GM13977 (cell line): ENCODE measurements around the gene NARS2.
A peak's percentile ranks its signal among the peaks of the same experiment; 100 is the strongest.
"Not testable (repeated sequence)": the region's sequence is repeated elsewhere in the genome, so short reads cannot be mapped to it uniquely, and the experiment has no call there.

Source experiments
- DNase-seq: peaks from one replicate; pipeline ENCODE4 v3.0.0; 2012; ENCODE audit warnings: low spot score
- in situ Hi-C: fragments of 300-500 bp; cut with MboI; formaldehyde crosslinking; loops from one replicate; pipeline ENCODE4 v1.12.0; 2022; ENCODE audit warnings: low sequenced_read_pairs, low pct_unique_long_range_greater_than_20kb, mixed read lengths, inconsistent platforms; ENCODE audit not compliant: unreplicated experiment
- TF ChIP-seq, protein P1 (sequence below): IDR thresholded peaks from 2 replicates; pipeline ENCODE4 v1.5.1; 2012; ENCODE audit warnings: mild to moderate bottlenecking, control low read depth; ENCODE audit not compliant: insufficient read depth; ENCODE audit errors: extremely low read depth, missing control alignments

Gene NARS2

GRCh38 chr11:78564490-78565467, 9.9 kb downstream of the NARS2 start:
- in situ Hi-C loops = loop anchor here (5.0 to 10.0 kb wide), 2 partner anchors 150 to 332 kb away; partner anchors contain the start of gene GAB2
- TF ChIP-seq, protein P1, sequence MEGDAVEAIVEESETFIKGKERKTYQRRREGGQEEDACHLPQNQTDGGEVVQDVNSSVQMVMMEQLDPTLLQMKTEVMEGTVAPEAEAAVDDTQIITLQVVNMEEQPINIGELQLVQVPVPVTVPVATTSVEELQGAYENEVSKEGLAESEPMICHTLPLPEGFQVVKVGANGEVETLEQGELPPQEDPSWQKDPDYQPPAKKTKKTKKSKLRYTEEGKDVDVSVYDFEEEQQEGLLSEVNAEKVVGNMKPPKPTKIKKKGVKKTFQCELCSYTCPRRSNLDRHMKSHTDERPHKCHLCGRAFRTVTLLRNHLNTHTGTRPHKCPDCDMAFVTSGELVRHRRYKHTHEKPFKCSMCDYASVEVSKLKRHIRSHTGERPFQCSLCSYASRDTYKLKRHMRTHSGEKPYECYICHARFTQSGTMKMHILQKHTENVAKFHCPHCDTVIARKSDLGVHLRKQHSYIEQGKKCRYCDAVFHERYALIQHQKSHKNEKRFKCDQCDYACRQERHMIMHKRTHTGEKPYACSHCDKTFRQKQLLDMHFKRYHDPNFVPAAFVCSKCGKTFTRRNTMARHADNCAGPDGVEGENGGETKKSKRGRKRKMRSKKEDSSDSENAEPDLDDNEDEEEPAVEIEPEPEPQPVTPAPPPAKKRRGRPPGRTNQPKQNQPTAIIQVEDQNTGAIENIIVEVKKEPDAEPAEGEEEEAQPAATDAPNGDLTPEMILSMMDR = peak; percentile 61
- DNase-seq = no peak

- in situ Hi-C loops = loop anchor here (5.0 to 10.0 kb wide), 2 partner anchors 149 to 332 kb away; partner anchors contain the start of gene GAB2
- DNase-seq = not testable (repeated sequence)
Observed at GRCh38 chr11:78564037-78564436, 10.6 kb downstream of the NARS2 start.

- in situ Hi-C loops = loop anchor here (5.0 to 10.0 kb wide), 2 partner anchors 148 to 331 kb away; partner anchors contain the start of gene GAB2
- DNase-seq = not testable (repeated sequence)
Observed at GRCh38 chr11:78563090-78563489, 11.6 kb downstream of the NARS2 start.

GRCh38 chr11:78562398-78562797, 12.3 kb downstream of the NARS2 start:
- no peak for DNase-seq
- in situ Hi-C loops = loop anchor here (5.0 to 10.0 kb wide), 2 partner anchors 148 to 330 kb away; partner anchors contain the start of gene GAB2
- TF ChIP-seq, protein P1 = no peak

DNA sequence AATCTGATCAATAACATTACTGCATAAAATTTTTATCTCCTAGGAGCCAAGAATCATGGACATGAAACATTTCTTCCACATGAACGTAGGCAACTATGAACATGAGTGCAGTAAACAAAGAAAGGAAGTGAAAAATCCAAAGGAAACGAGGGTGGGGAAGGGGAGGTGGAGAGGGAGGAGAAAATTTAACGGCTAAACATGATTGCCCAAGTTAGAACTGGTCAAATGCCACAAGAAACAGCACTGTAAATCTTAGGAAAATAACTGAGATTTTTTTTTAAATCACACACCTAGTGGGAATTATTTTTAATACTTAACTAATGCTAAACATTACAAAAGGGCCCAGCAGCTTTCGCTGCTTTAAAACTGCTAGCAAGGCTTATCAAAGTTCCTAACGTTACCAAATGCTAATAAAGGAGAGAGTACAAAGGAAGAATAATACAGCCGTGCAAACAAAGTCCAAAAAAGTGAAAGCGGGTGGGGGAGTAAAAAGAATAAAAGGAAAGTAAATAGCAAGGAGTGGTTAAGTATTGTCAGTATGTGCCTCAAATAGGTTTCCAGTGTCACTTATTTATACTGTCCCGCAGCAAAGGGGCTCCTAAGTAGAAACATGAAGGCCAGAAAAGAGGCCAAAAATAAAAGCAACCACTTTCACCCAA, 13.7 kb downstream of the NARS2 start:
- DNase-seq = no peak

DNA sequence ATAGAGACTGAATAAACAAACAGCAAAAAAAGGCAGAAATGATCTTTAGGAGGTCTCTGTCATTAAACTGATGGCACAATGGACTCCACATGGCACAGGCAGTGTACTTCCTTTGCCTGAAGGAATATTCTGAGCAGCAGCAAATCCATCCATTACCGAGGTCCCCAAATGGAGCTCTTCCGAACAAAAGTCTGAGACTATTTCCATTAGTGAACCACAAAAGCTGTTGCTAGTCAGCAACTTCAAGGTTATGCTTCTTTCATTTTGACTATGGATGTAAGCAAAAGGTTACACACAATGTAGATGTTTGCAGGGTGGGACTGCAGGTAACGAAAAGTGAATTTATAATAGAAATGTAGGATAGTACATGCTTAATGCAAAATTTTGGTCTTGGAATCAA, 14.5 kb downstream of the NARS2 start:
- in situ Hi-C loops = loop anchor here (5.0 to 10.0 kb wide), 2 partner anchors 145 to 328 kb away; partner anchors contain the start of gene GAB2
- peak; percentile 41 for DNase-seq
- TF ChIP-seq, protein P1 = no peak

More for the DNA sequence above, 13.7 kb downstream of the NARS2 start:
- TF ChIP-seq, protein P1 = no peak
- in situ Hi-C loops = loop anchor here (5.0 to 10.0 kb wide), 2 partner anchors 146 to 329 kb away; partner anchors contain the start of gene GAB2

GRCh38 chr11:78557236-78557635, 17.4 kb downstream of the NARS2 start:
- TF ChIP-seq, protein P1 = no peak
- in situ Hi-C loops = no loop called here
- DNase-seq = no peak
